Inflammatory macrophage (primary cell): ENCODE measurements around the gene CHCHD5.

Source experiments
- DNase-seq, 2 donors: peaks; one replicate each; pipeline ENCODE4 v3.0.0-alpha.2; 2020 to 2022

CHCHD5 gene

GRCh38 chr2:112625474-112626114 lies 41.2 kb downstream of the CHCHD5 start:
- DNase-seq: no peak

- DNase-seq: peak; percentile 51 to 65
Observed at GRCh38 chr2:112626604-112627059, 42.2 kb downstream of the CHCHD5 start.

GRCh38 chr2:112627060-112628040 lies 42.9 kb downstream of the CHCHD5 start:
- peak; percentile 85 to 89 for DNase-seq

- DNase-seq: no peak
Observed at GRCh38 chr2:112629224-112629623, 44.8 kb downstream of the CHCHD5 start.

- no peak for DNase-seq
Observed at GRCh38 chr2:112629823-112630222, 45.4 kb downstream of the CHCHD5 start.

GRCh38 chr2:112630268-112630667 lies 45.9 kb downstream of the CHCHD5 start:
- no peak for DNase-seq

GRCh38 chr2:112633708-112634107 lies 49.3 kb downstream of the CHCHD5 start:
- no peak for DNase-seq

- no peak for DNase-seq
Observed at GRCh38 chr2:112634153-112634873, 49.9 kb downstream of the CHCHD5 start.

- DNase-seq: no peak
Observed at GRCh38 chr2:112634874-112635157, 50.4 kb downstream of the CHCHD5 start.

GRCh38 chr2:112636605-112637288 lies 52.3 kb downstream of the CHCHD5 start:
- peak; percentile 31 to 52 for DNase-seq

- DNase-seq: no peak
Observed at GRCh38 chr2:112637289-112637660, 52.9 kb downstream of the CHCHD5 start.
